H1 (cell line): ENCODE measurements around the gene ANGPTL8. TPM values are rescaled to one million over a fixed set of nuclear protein-coding genes. Genes with fewer than 3 reads are reported as not detected.

Experiments used
- CTCF ChIA-PET: fragments of 300-600 bp; sonication (Branson Sonifier 250); formaldehyde crosslinking; loops from one replicate; lab custom pipeline; 2021; ENCODE audit not compliant: partially characterized antibody; lab: Charles Lee
- POLR2A ChIA-PET: fragments of 300-600 bp; sonication (Branson Sonifier 250); formaldehyde crosslinking; loops from one replicate; lab custom pipeline; 2021; ENCODE audit warnings: inconsistent platforms; ENCODE audit not compliant: partially characterized antibody; lab: Charles Lee
- DNase-seq, 2 experiments: peaks; one replicate each; pipeline versions ENCODE4 v3.0.0 to v3.0.0-alpha.2; 2010 to 2022; ENCODE audit warnings: low spot score in 2 of 2, low read depth in 1 of 2, mixed read lengths in 1 of 2
- FAIRE-seq: peaks from 2 replicates; lab custom pipeline; 2011; peaks lifted over from hg19 to GRCh38; lab: Jason Lieb, UNC
- H2AFZ ChIP-seq: 2 replicates; pipeline ENCODE4 v1.8.1; 2012; ENCODE audit warnings: low read length, inconsistent platforms
- H2AK5ac ChIP-seq: 2 replicates; pipeline ENCODE4 v1.6.1; 2013; ENCODE audit warnings: low read depth, low read length
- H2BK120ac ChIP-seq: replicated peaks from 2 replicates; pipeline ENCODE3; 2013; ENCODE audit warnings: low read depth, low read length, inconsistent platforms
- H2BK12ac ChIP-seq: 2 replicates; pipeline ENCODE4 v1.6.1; 2013; ENCODE audit warnings: low read depth, low read length
- H2BK15ac ChIP-seq: 2 replicates; pipeline ENCODE4 v1.6.1; 2013; ENCODE audit warnings: low read length
- H2BK20ac ChIP-seq: 2 replicates; pipeline ENCODE4 v1.6.1; 2013; ENCODE audit warnings: low read length
- H2BK5ac ChIP-seq: 2 replicates; pipeline ENCODE4 v1.6.1; 2013; ENCODE audit warnings: low read depth, low read length
- H3K14ac ChIP-seq: 2 replicates; pipeline ENCODE4 v1.6.1; 2013; ENCODE audit warnings: inconsistent platforms; ENCODE audit not compliant: insufficient read length
- H3K18ac ChIP-seq: 2 replicates; pipeline ENCODE4 v1.6.1; 2013; ENCODE audit warnings: low read length; ENCODE audit errors: extremely low read depth
- H3K23ac ChIP-seq: 2 replicates; pipeline ENCODE4 v1.6.1; 2013; ENCODE audit warnings: inconsistent platforms; ENCODE audit not compliant: insufficient read length
- H3K23me2 ChIP-seq: 2 replicates; pipeline ENCODE4 v1.6.1; 2013; ENCODE audit warnings: low read depth, low read length
- H3K27ac ChIP-seq: 2 replicates; pipeline ENCODE4 v1.6.1; 2011; ENCODE audit warnings: low read depth, low read length, inconsistent platforms
- H3K27me3 ChIP-seq, 4 experiments: replicated peaks in 1 of 4; 1 replicate in 1 of 4; 2 replicates in 3 of 4; pipeline versions ENCODE4 v1.6.1 to v1.8.1; 2011 to 2013; ENCODE audit warnings: low read length in 3 of 4, mild to moderate bottlenecking in 3 of 4, inconsistent platforms in 2 of 4, mixed read lengths in 2 of 4, moderate library complexity in 1 of 4; ENCODE audit not compliant: control insufficient read depth in 3 of 4, insufficient read depth in 3 of 4; ENCODE audit errors: extremely low read depth in 1 of 4
- H3K36me3 ChIP-seq, 4 experiments: 2 replicates each; pipeline versions ENCODE4 v1.6.1 to v1.8.1; 2011 to 2013; ENCODE audit warnings: mild to moderate bottlenecking in 4 of 4, low read length in 3 of 4, moderate library complexity in 2 of 4, control low read depth in 1 of 4, inconsistent platforms in 1 of 4; ENCODE audit not compliant: insufficient read depth in 4 of 4, control insufficient read depth in 2 of 4
- H3K4ac ChIP-seq: replicated peaks from 2 replicates; pipeline ENCODE3; 2013; ENCODE audit warnings: low read length, low read depth, mixed read lengths, inconsistent platforms; ENCODE audit not compliant: insufficient read length
- H3K4me1 ChIP-seq, 4 experiments: replicated peaks in 1 of 4; 1 replicate in 1 of 4; 2 replicates in 3 of 4; pipeline versions ENCODE4 v1.6.1 to v1.8.1; 2011 to 2013; ENCODE audit warnings: low read length in 3 of 4, inconsistent platforms in 2 of 4, mixed read lengths in 1 of 4; ENCODE audit not compliant: insufficient read depth in 4 of 4, control insufficient read depth in 3 of 4
- H3K4me2 ChIP-seq, 2 experiments: 2 replicates each; pipeline versions ENCODE4 v1.6.1 to v1.8.1; 2011 to 2013; ENCODE audit warnings: low read depth in 2 of 2, low read length in 2 of 2, control low read depth in 1 of 2, inconsistent platforms in 1 of 2, mild to moderate bottlenecking in 1 of 2; ENCODE audit not compliant: insufficient read depth in 1 of 2
- H3K4me3 ChIP-seq, 4 experiments: fragments of 200-600, 300-600 bp in 1 of 4; sonication (generic), shearing (Covaris generic), sonication (Bioruptor Twin) in 1 of 4; 2 replicates each; pipeline versions ENCODE4 v1.5.1 to v1.8.1; 2011 to 2016; ENCODE audit warnings: low read length in 4 of 4, low read depth in 3 of 4, control low read depth in 2 of 4, inconsistent platforms in 2 of 4, mild to moderate bottlenecking in 2 of 4, mixed read lengths in 1 of 4, moderate library complexity in 1 of 4; ENCODE audit not compliant: insufficient read depth in 2 of 4; ENCODE audit errors: extremely low read depth in 1 of 4
- H3K56ac ChIP-seq: replicated peaks from 2 replicates; pipeline ENCODE3; 2013; ENCODE audit warnings: low read depth, mild to moderate bottlenecking, mixed read lengths, low read length, inconsistent platforms; ENCODE audit not compliant: insufficient read length
- H3K79me1 ChIP-seq: 2 replicates; pipeline ENCODE4 v1.6.1; 2013; ENCODE audit warnings: low read depth, low read length, control low read depth
- H3K79me2 ChIP-seq, 2 experiments: 2 replicates each; pipeline versions ENCODE4 v1.6.1 to v1.8.1; 2012 to 2013; ENCODE audit warnings: low read length in 2 of 2, mild to moderate bottlenecking in 2 of 2, inconsistent platforms in 1 of 2; ENCODE audit not compliant: insufficient read depth in 2 of 2, control insufficient read depth in 1 of 2
- H3K9ac ChIP-seq, 4 experiments: replicated peaks in 1 of 4; 1 replicate in 1 of 4; 2 replicates in 3 of 4; pipeline versions ENCODE4 v1.6.1 to v1.8.1; 2011 to 2013; ENCODE audit warnings: low read depth in 3 of 4, low read length in 3 of 4, control low read depth in 2 of 4, mild to moderate bottlenecking in 2 of 4, moderate library complexity in 2 of 4, inconsistent platforms in 1 of 4; ENCODE audit errors: extremely low read depth in 1 of 4
- H3K9me3 ChIP-seq, 2 experiments: 2 replicates each; pipeline versions ENCODE4 v1.6.1 to v1.8.1; 2012 to 2013; ENCODE audit warnings: mild to moderate bottlenecking in 2 of 2, moderate library complexity in 2 of 2, control low read depth in 1 of 2, inconsistent platforms in 1 of 2, low read depth in 1 of 2, low read length in 1 of 2, mixed read lengths in 1 of 2; ENCODE audit not compliant: insufficient read depth in 2 of 2
- H4K20me1 ChIP-seq, 2 experiments: replicated peaks in 1 of 2; 2 replicates each; pipeline versions ENCODE3 to v1.8.1; 2011 to 2013; ENCODE audit warnings: inconsistent platforms in 2 of 2, low read length in 2 of 2, mild to moderate bottlenecking in 1 of 2; ENCODE audit not compliant: insufficient read depth in 2 of 2, control insufficient read depth in 1 of 2
- H4K5ac ChIP-seq: 2 replicates; pipeline ENCODE4 v1.6.1; 2013; ENCODE audit warnings: low read length, low read depth, mixed read lengths, inconsistent platforms; ENCODE audit not compliant: insufficient read length
- H4K8ac ChIP-seq: 2 replicates; pipeline ENCODE4 v1.8.0; 2013; ENCODE audit warnings: mild to moderate bottlenecking, moderate library complexity, low read length, inconsistent platforms; ENCODE audit not compliant: insufficient read depth; ENCODE audit errors: extremely low read depth
- H4K91ac ChIP-seq: replicated peaks from 2 replicates; pipeline ENCODE3; 2013; ENCODE audit warnings: low read length, mixed read lengths, inconsistent platforms; ENCODE audit not compliant: insufficient read length
- SRF ChIP-seq: IDR thresholded peaks from 2 replicates; pipeline ENCODE4 v1.6.1; 2011; ENCODE audit warnings: mild to moderate bottlenecking, low read depth, low read length, moderate library complexity
- SUZ12 ChIP-seq: fragments of 200-600 bp; sonication (generic); IDR thresholded peaks from 2 replicates; pipeline ENCODE4 v1.6.1; 2012; ENCODE audit warnings: mild to moderate bottlenecking, inconsistent platforms, low read length, moderate library complexity, mixed read lengths
- TAF1 ChIP-seq: IDR thresholded peaks from 2 replicates; pipeline ENCODE4 v1.6.1; 2011; ENCODE audit warnings: mild to moderate bottlenecking, low read depth, low read length
- WGBS, 2 experiments: shearing (Covaris generic) in 1 of 2; methylation state at CpG; one replicate each; pipeline versions ENCODE4 v1.1.6 to v1.1.7; 2013 to 2015; ENCODE audit warnings: low lambda C conversion rate in 2 of 2, mixed read lengths in 2 of 2, inconsistent platforms in 1 of 2, low coverage in 1 of 2, missing lambda C conversion rate in 1 of 2; ENCODE audit not compliant: insufficient replicate concordance in 2 of 2, insufficient coverage in 1 of 2, insufficient read length in 1 of 2; ENCODE audit errors: extremely low coverage in 1 of 2, missing lambda C conversion rate in 1 of 2; 5-methylcytosine and 5-hydroxymethylcytosine counted together
- polyA plus RNA-seq, 7 experiments: library from polyadenylated mRNA; depleted of rRNA in 3 of 7; stranded (reverse) in 5 of 7; unstranded in 2 of 7; fragments of >200 nt in 5 of 7; fragments of 200-250 nt in 2 of 7; gene quantifications; 1 replicate in 5 of 7; 2 replicates in 1 of 7; 4 replicates in 1 of 7; pipeline versions ENCODE4 v1.2.1 to v1.2.3, GENCODE V29; 2011 to 2013; ENCODE audit warnings: missing spikeins in 2 of 7, mixed read lengths in 2 of 7
- total RNA-seq: library from RNA; stranded (reverse); fragmentation: NEBNext Ultra II Directional; extraction: Animal tissue kit (Norgen Biotek cat#: 25700); gene quantifications from 2 replicates; pipeline ENCODE4 v1.2.1, GENCODE V29; 2021

Gene ANGPTL8
- total and polyA plus RNA-seq, 2 of the 8 experiments (the other 6 are each of a cell fraction or from before 2014, with no cell fraction given) = not detected

- H4K20me1 ChIP-seq = peaks cover 0 to 3% of the 10 kb centered on the region in 2 experiments
- H3K23me2 ChIP-seq = no peaks in the 10 kb centered on the region
- 94% methylated on average over 11 of the region's 11 CpGs; no CpG with 5 or more reads in 1 of the 2 experiments for WGBS, 2 experiments
- H3K56ac ChIP-seq = no peak overlapping the region
- no peak for DNase-seq
- no peak overlapping the region for H2BK120ac ChIP-seq
- peaks cover 1 to 3% (median 2%) of the 10 kb centered on the region in 4 experiments; a peak in 2 of 7 replicates for H3K4me1 ChIP-seq
- no peak overlapping the region; a peak in 1 of 7 replicates for H3K9ac ChIP-seq
- H3K36me3 ChIP-seq = peaks cover 0 to 10% (median 1%) of the 10 kb centered on the region in 4 experiments; a peak in 4 of 8 replicates
- no peak overlapping the region for H2BK15ac ChIP-seq
- H2AK5ac ChIP-seq = no peak overlapping the region
- no peak overlapping the region for H3K4me3 ChIP-seq
- H2BK20ac ChIP-seq = no peak overlapping the region
- POLR2A ChIA-PET = no interaction called here
- H2BK5ac ChIP-seq = no peak overlapping the region; the same call in 1 of the 2 replicates
- no peak overlapping the region for H3K23ac ChIP-seq
- H3K79me2 ChIP-seq = no peaks in the 10 kb centered on the region
- H4K8ac ChIP-seq = no peak overlapping the region
- H2BK12ac ChIP-seq = no peak overlapping the region
- H4K91ac ChIP-seq = no peak overlapping the region
- no peak overlapping the region for H2AFZ ChIP-seq
- no peak overlapping the region for H3K4ac ChIP-seq
- H3K4me2 ChIP-seq = no peak overlapping the region
- H3K18ac ChIP-seq = no peak overlapping the region
- H3K9me3 ChIP-seq = no peaks in the 10 kb centered on the region
- CTCF ChIA-PET = no interaction called here
- no peak for TF ChIP-seq SRF
- TF ChIP-seq SUZ12 = no peak
- TF ChIP-seq TAF1 = no peak
- no peak overlapping the region for H3K14ac ChIP-seq
- H3K27ac ChIP-seq = no peak overlapping the region
- no peak for FAIRE-seq
- H4K5ac ChIP-seq = no peak overlapping the region
- no peaks in the 10 kb centered on the region for H3K79me1 ChIP-seq
- no peaks in the 10 kb centered on the region for H3K27me3 ChIP-seq
Observed at GRCh38 chr19:11238041-11238440, 1.4 kb upstream of the ANGPTL8 start.
